Measurements from ENCODE around the gene UBE2E1.

UBE2E1 gene

GRCh38 chr3:23767546-23767945 lies 38.2 kb upstream of the UBE2E1 start:
- TF ChIP-seq CEBPB (IDR thresholded peaks at IDR 0.05) (no peak), EGR1 (IDR thresholded peaks at IDR 0.05) (no peak), REST (IDR thresholded peaks at IDR 0.05; ENCODE audit: low read depth) (no peak), TEAD4 (IDR thresholded peaks at IDR 0.05) (no peak), CREB1 (IDR thresholded peaks at IDR 0.05; ENCODE audit: low read depth) (no peak), TCF12 (IDR thresholded peaks at IDR 0.05; ENCODE audit: low read depth) (no peak), RAD21 (IDR thresholded peaks at IDR 0.05; ENCODE audit: low read depth) (no peak), MAX (IDR thresholded peaks at IDR 0.05) (no peak), USF1 (IDR thresholded peaks at IDR 0.05) (no peak), FOXM1 (IDR thresholded peaks at IDR 0.05; ENCODE audit: borderline replicate concordance, low read depth) (no peak), NFIC (IDR thresholded peaks at IDR 0.05) (no peak)

- TF ChIP-seq YY1 (IDR thresholded peaks at IDR 0.05; ENCODE audit: low read depth) (no peak), REST (IDR thresholded peaks at IDR 0.05; ENCODE audit: low read depth) (no peak), ZBTB7A (IDR thresholded peaks at IDR 0.05; ENCODE audit: low read depth) (no peak), RAD21 (IDR thresholded peaks at IDR 0.05; ENCODE audit: low read depth) (no peak), CREB1 (IDR thresholded peaks at IDR 0.05; ENCODE audit: low read depth) (no peak), NFIC (IDR thresholded peaks at IDR 0.05) (no peak), TEAD4 (IDR thresholded peaks at IDR 0.05) (no peak), TCF12 (IDR thresholded peaks at IDR 0.05; ENCODE audit: low read depth) (no peak), EGR1 (IDR thresholded peaks at IDR 0.05) (no peak), EP300 (IDR thresholded peaks at IDR 0.05; ENCODE audit: borderline replicate concordance) (no peak), MAX (IDR thresholded peaks at IDR 0.05) (no peak), FOXM1 (IDR thresholded peaks at IDR 0.05; ENCODE audit: borderline replicate concordance, low read depth) (no peak), USF1 (IDR thresholded peaks at IDR 0.05) (no peak), TAF1 (IDR thresholded peaks at IDR 0.05; ENCODE audit: low read depth) (no peak), CEBPB (IDR thresholded peaks at IDR 0.05) (no peak)
Observed at GRCh38 chr3:23775254-23775909, 30.4 kb upstream of the UBE2E1 start.

DNA sequence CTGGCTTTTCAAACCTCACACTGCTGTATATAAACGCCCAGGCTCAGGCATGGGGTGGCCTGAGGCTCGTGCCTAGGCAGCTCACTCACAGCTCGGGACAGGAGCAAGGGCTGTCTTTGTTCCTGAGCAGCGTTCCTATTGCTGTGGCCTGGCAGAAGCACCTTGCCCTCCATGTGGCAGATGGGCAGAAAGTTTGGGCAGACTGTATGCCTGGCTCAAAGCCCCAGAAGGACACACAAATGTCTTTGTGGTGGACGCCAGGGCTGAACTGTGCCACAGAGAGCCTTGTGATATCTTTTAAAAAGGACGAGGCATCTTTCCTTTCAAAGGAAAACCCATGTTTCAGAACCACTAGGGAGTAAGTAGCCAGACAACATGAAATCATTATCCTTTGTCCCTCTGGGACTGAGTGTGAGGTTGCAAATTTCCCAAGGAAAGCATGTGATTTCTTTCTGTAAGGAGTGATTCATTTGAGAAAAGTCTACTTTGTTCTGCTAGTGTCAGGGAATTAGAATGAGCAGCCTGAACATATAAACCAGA lies 29.3 kb upstream of the UBE2E1 start:
- TF ChIP-seq REST (IDR thresholded peaks at IDR 0.05; ENCODE audit: low read depth) (no peak), CEBPB (IDR thresholded peaks at IDR 0.05) (no peak), CREB1 (IDR thresholded peaks at IDR 0.05; ENCODE audit: low read depth) (no peak), MAX (IDR thresholded peaks at IDR 0.05) (no peak), TEAD4 (IDR thresholded peaks at IDR 0.05) (no peak), USF1 (IDR thresholded peaks at IDR 0.05) (no peak), TAF1 (IDR thresholded peaks at IDR 0.05; ENCODE audit: low read depth) (no peak), EP300 (IDR thresholded peaks at IDR 0.05; ENCODE audit: borderline replicate concordance) (no peak), EGR1 (IDR thresholded peaks at IDR 0.05) (no peak), RAD21 (IDR thresholded peaks at IDR 0.05; ENCODE audit: low read depth) (no peak), FOXM1 (IDR thresholded peaks at IDR 0.05; ENCODE audit: borderline replicate concordance, low read depth) (no peak), NFIC (IDR thresholded peaks at IDR 0.05) (no peak), TCF12 (IDR thresholded peaks at IDR 0.05; ENCODE audit: low read depth) (no peak), YY1 (IDR thresholded peaks at IDR 0.05; ENCODE audit: low read depth) (no peak), ZBTB7A (IDR thresholded peaks at IDR 0.05; ENCODE audit: low read depth) (no peak)

Measured in Ishikawa (cell line).